IPS-20b (cell line): ENCODE data around the gene SPDYE6.
"Not testable (repeated sequence)": the region's sequence is repeated elsewhere in the genome, so short reads cannot be mapped to it uniquely, and the experiment has no call there.

Experiments used
- H3K27ac ChIP-seq: one replicate; pipeline ENCODE4 v1.5.1; 2013; ENCODE audit warnings: low read length
- H3K27me3 ChIP-seq: 2 replicates; pipeline ENCODE4 v1.6.1; 2013; ENCODE audit warnings: mild to moderate bottlenecking, low read length, inconsistent platforms; ENCODE audit not compliant: insufficient read depth
- H3K36me3 ChIP-seq: 2 replicates; pipeline ENCODE4 v1.6.1; 2013; ENCODE audit warnings: low read depth, mild to moderate bottlenecking, inconsistent platforms, low read length, moderate library complexity; ENCODE audit not compliant: insufficient read depth
- H3K4me1 ChIP-seq: 2 replicates; pipeline ENCODE4 v1.6.1; 2013; ENCODE audit warnings: mild to moderate bottlenecking, control low read depth, inconsistent platforms, low read length, moderate library complexity; ENCODE audit not compliant: insufficient read depth
- H3K4me3 ChIP-seq: 2 replicates; pipeline ENCODE4 v1.5.1; 2013; ENCODE audit warnings: mild to moderate bottlenecking, low read length, inconsistent platforms
- H3K9ac ChIP-seq: 2 replicates; pipeline ENCODE4 v1.6.1; 2013; ENCODE audit warnings: low read depth, mild to moderate bottlenecking, inconsistent platforms, low read length, moderate library complexity
- H3K9me3 ChIP-seq: 2 replicates; pipeline ENCODE4 v1.6.1; 2013; ENCODE audit warnings: mild to moderate bottlenecking, low read depth, low read length, inconsistent platforms; ENCODE audit not compliant: insufficient read depth

Gene SPDYE6

GRCh38 chr7:102346983-102347382 lies 9.3 kb downstream of the SPDYE6 start:
- not testable (repeated sequence) for H3K27ac ChIP-seq, H3K36me3 ChIP-seq, H3K9me3 ChIP-seq, H3K4me3 ChIP-seq, H3K9ac ChIP-seq, H3K4me1 ChIP-seq, H3K27me3 ChIP-seq

GRCh38 chr7:102340599-102341368 lies 15.5 kb downstream of the SPDYE6 start:
- not testable (repeated sequence) for H3K27ac ChIP-seq, H3K4me1 ChIP-seq, H3K36me3 ChIP-seq, H3K27me3 ChIP-seq, H3K9ac ChIP-seq, H3K9me3 ChIP-seq, H3K4me3 ChIP-seq

GRCh38 chr7:102337420-102337819 lies 18.8 kb downstream of the SPDYE6 start:
- not testable (repeated sequence) for H3K9me3 ChIP-seq, H3K36me3 ChIP-seq, H3K27ac ChIP-seq, H3K4me1 ChIP-seq, H3K4me3 ChIP-seq, H3K9ac ChIP-seq, H3K27me3 ChIP-seq

- H3K27me3 ChIP-seq, H3K9ac ChIP-seq, H3K27ac ChIP-seq, H3K4me3 ChIP-seq, H3K9me3 ChIP-seq, H3K4me1 ChIP-seq, H3K36me3 ChIP-seq: not testable (repeated sequence)
Observed at GRCh38 chr7:102337002-102337401, 19.2 kb downstream of the SPDYE6 start.

GRCh38 chr7:102335574-102335973 lies 20.7 kb downstream of the SPDYE6 start:
- H3K27ac ChIP-seq, H3K4me1 ChIP-seq, H3K36me3 ChIP-seq, H3K27me3 ChIP-seq, H3K4me3 ChIP-seq, H3K9ac ChIP-seq, H3K9me3 ChIP-seq: not testable (repeated sequence)

- not testable (repeated sequence) for H3K4me1 ChIP-seq, H3K9ac ChIP-seq
Observed at GRCh38 chr7:102330666-102331460, 25.4 kb downstream of the SPDYE6 start.

GRCh38 chr7:102329366-102329765 lies 26.9 kb downstream of the SPDYE6 start:
- H3K36me3 ChIP-seq, H3K4me3 ChIP-seq, H3K9ac ChIP-seq, H3K4me1 ChIP-seq, H3K9me3 ChIP-seq, H3K27me3 ChIP-seq, H3K27ac ChIP-seq: not testable (repeated sequence)

More at GRCh38 chr7:102330666-102331460, 25.4 kb downstream of the SPDYE6 start:
- H3K27me3 ChIP-seq, H3K4me3 ChIP-seq, H3K9me3 ChIP-seq, H3K27ac ChIP-seq, H3K36me3 ChIP-seq: not testable (repeated sequence)

- H3K27ac ChIP-seq, H3K9ac ChIP-seq, H3K36me3 ChIP-seq, H3K4me1 ChIP-seq, H3K27me3 ChIP-seq, H3K9me3 ChIP-seq, H3K4me3 ChIP-seq: not testable (repeated sequence)
Observed at GRCh38 chr7:102328863-102329262, 27.4 kb downstream of the SPDYE6 start.

GRCh38 chr7:102327183-102327582 lies 29.1 kb downstream of the SPDYE6 start:
- H3K4me3 ChIP-seq, H3K9me3 ChIP-seq, H3K9ac ChIP-seq, H3K4me1 ChIP-seq, H3K27me3 ChIP-seq, H3K27ac ChIP-seq, H3K36me3 ChIP-seq: not testable (repeated sequence)

- Histone ChIP-seq H3K9me3 (no peaks in the 10 kb centered on the region), H3K9ac (no peak overlapping the region), H3K36me3 (no peaks in the 10 kb centered on the region), H3K4me3 (no peak overlapping the region), H3K27ac (no peak overlapping the region), H3K27me3 (peaks cover 17% of the 10 kb centered on the region), H3K4me1 (peaks cover 2% of the 10 kb centered on the region; the same call in 1 of the 2 replicates)
Observed at GRCh38 chr7:102326157-102326889, 29.9 kb downstream of the SPDYE6 start.

GRCh38 chr7:102325106-102325505 lies 31.1 kb downstream of the SPDYE6 start:
- peaks cover 17% of the 10 kb centered on the region for H3K27me3 ChIP-seq
- not testable (repeated sequence) for H3K9me3 ChIP-seq, H3K36me3 ChIP-seq, H3K9ac ChIP-seq, H3K4me3 ChIP-seq, H3K27ac ChIP-seq, H3K4me1 ChIP-seq

GRCh38 chr7:102323914-102324195 lies 32.4 kb downstream of the SPDYE6 start:
- Histone ChIP-seq H3K27me3 (peaks cover 17% of the 10 kb centered on the region), H3K4me3 (no peak overlapping the region), H3K4me1 (peaks cover 2% of the 10 kb centered on the region; the same call in 1 of the 2 replicates), H3K9ac (no peak overlapping the region), H3K36me3 (no peaks in the 10 kb centered on the region), H3K9me3 (no peaks in the 10 kb centered on the region), H3K27ac (no peak overlapping the region)
